ENCODE results near the gene MTG1.
A peak's percentile ranks its signal among the peaks of the same experiment; 100 is the strongest.

Gene MTG1

GRCh38 chr10:133358162-133358924 lies 35.6 kb upstream of the MTG1 start:
- ChIA-PET CTCF (interaction anchor here (0.8 to 1.4 kb wide), 2 partner anchors 28 to 51 kb away, joined by 4 to 6 read pairs; no protein-coding TSS in a partner anchor), POLR2A (ENCODE audit: low non-redundant PET) (no interaction called here)
- no peak for DNase-seq (ENCODE audit: low spot score)
- no peak for TF ChIP-seq CTCF (conservative IDR thresholded peaks at IDR 0.05; ENCODE audit: low read depth)
- peak overlapping the region; percentile 54 for H3K27ac ChIP-seq

- ChIA-PET CTCF (interaction anchor here (0.5 to 1.4 kb wide), 2 partner anchors 27 to 29 kb away, joined by 3 to 6 read pairs; no protein-coding TSS in a partner anchor), POLR2A (ENCODE audit: low non-redundant PET) (no interaction called here)
- TF ChIP-seq CTCF (conservative IDR thresholded peaks at IDR 0.05; ENCODE audit: low read depth): no peak
- peak overlapping the region; percentile 54 for H3K27ac ChIP-seq
- DNase-seq (ENCODE audit: low spot score): no peak
Observed at GRCh38 chr10:133358925-133359310, 35.0 kb upstream of the MTG1 start.

- ChIA-PET POLR2A (ENCODE audit: low non-redundant PET) (interaction anchor here (0.6 kb wide), 1 partner anchor 8 kb away, joined by 7 read pairs; no protein-coding TSS in a partner anchor), CTCF (interaction anchor here (0.5 to 1.4 kb wide), 2 partner anchors 27 to 30 kb away, joined by 3 to 6 read pairs; no protein-coding TSS in a partner anchor)
Observed at GRCh38 chr10:133359554-133359971, 34.4 kb upstream of the MTG1 start.

GRCh38 chr10:133359972-133360610 lies 33.9 kb upstream of the MTG1 start:
- ChIA-PET POLR2A (ENCODE audit: low non-redundant PET) (interaction anchor here (0.6 kb wide), 1 partner anchor 9 kb away, joined by 7 read pairs; no protein-coding TSS in a partner anchor), CTCF (no interaction called here)
- H3K27ac ChIP-seq: peak overlapping the region; percentile 10

More at GRCh38 chr10:133359554-133359971, 34.4 kb upstream of the MTG1 start:
- TF ChIP-seq CTCF (conservative IDR thresholded peaks at IDR 0.05; ENCODE audit: low read depth): no peak
- peak overlapping the region; percentile 10 for H3K27ac ChIP-seq
- DNase-seq (ENCODE audit: low spot score): no peak

GRCh38 chr10:133361227-133361626 lies 32.7 kb upstream of the MTG1 start:
- peak overlapping the region; percentile 36; the same call in 1 of the 2 replicates for H3K27ac ChIP-seq
- no peak for TF ChIP-seq CTCF (conservative IDR thresholded peaks at IDR 0.05; ENCODE audit: low read depth)
- ChIA-PET CTCF (interaction anchor here (0.6 kb wide), 1 partner anchor 16 kb away, joined by 5 read pairs; no protein-coding TSS in a partner anchor), POLR2A (ENCODE audit: low non-redundant PET) (interaction anchor here (1.1 to 1.6 kb wide), 2 partner anchors 12 to 78 kb away, joined by 4 to 8 read pairs; partner anchors contain the start of gene ECHS1)
- DNase-seq (ENCODE audit: low spot score): no peak

More at GRCh38 chr10:133359972-133360610, 33.9 kb upstream of the MTG1 start:
- no peak for TF ChIP-seq CTCF (conservative IDR thresholded peaks at IDR 0.05; ENCODE audit: low read depth)
- DNase-seq (ENCODE audit: low spot score): no peak

GRCh38 chr10:133361773-133362441 lies 32.0 kb upstream of the MTG1 start:
- H3K27ac ChIP-seq: peak overlapping the region; percentile 36
- POLR2A ChIA-PET (ENCODE audit: low non-redundant PET): interaction anchor here (1.1 to 1.6 kb wide), 2 partner anchors 11 to 77 kb away, joined by 4 to 8 read pairs; partner anchors contain the start of gene ECHS1
- CTCF ChIA-PET: no interaction called here

More at GRCh38 chr10:133361773-133362441, 32.0 kb upstream of the MTG1 start:
- DNase-seq (ENCODE audit: low spot score): no peak
- no peak for TF ChIP-seq CTCF (conservative IDR thresholded peaks at IDR 0.05; ENCODE audit: low read depth)

Measured in RWPE1 (cell line).